GM12874 (cell line): ENCODE results near the gene CSNK1A1L.

ENCODE experiments used
- CTCF ChIP-seq: IDR thresholded peaks from 2 replicates; pipeline ENCODE4 v1.5.1; 2011; ENCODE audit warnings: low read depth, mild to moderate bottlenecking, control low read depth, low read length, moderate library complexity; ENCODE audit not compliant: insufficient read depth

CSNK1A1L gene

GRCh38 chr13:37106642-37107041, 1.2 kb upstream of the CSNK1A1L start:
- no peak for TF ChIP-seq CTCF

GRCh38 chr13:37102896-37103295, 2.6 kb downstream of the CSNK1A1L start:
- no peak for TF ChIP-seq CTCF

GRCh38 chr13:37101201-37101600, 4.3 kb downstream of the CSNK1A1L start:
- no peak for TF ChIP-seq CTCF

- no peak for TF ChIP-seq CTCF
These were observed 4.7 kb downstream of the CSNK1A1L start for GRCh38 chr13:37100731-37101130.

- no peak for TF ChIP-seq CTCF
These were observed 8.4 kb downstream of the CSNK1A1L start for GRCh38 chr13:37097076-37097475.

- TF ChIP-seq CTCF = no peak
These were observed 10.6 kb downstream of the CSNK1A1L start for GRCh38 chr13:37094840-37095239.

GRCh38 chr13:37094099-37094498, 11.4 kb downstream of the CSNK1A1L start:
- TF ChIP-seq CTCF = no peak

GRCh38 chr13:37091835-37092234, 13.6 kb downstream of the CSNK1A1L start:
- no peak for TF ChIP-seq CTCF
